Right forelimb (tissue), 1 donor: ENCODE results near the gene ABCG8.

Experiments
- DNase-seq: peaks from one replicate; pipeline ENCODE4 v3.0.0-alpha.2; 2018

The ABCG8 gene

GRCh38 chr2:43826305-43827250 is 12.2 kb upstream of the ABCG8 start:
- DNase-seq, result no peak

GRCh38 chr2:43831543-43832294 is 7.1 kb upstream of the ABCG8 start:
- DNase-seq, result peak; percentile 51

- DNase-seq, result no peak
Measured at GRCh38 chr2:43832457-43832856, 6.3 kb upstream of the ABCG8 start.

GRCh38 chr2:43837033-43837432 is 1.7 kb upstream of the ABCG8 start:
- DNase-seq, result no peak

- no peak for DNase-seq
Measured at GRCh38 chr2:43837831-43838559, 776 bp upstream of the ABCG8 start.

- DNase-seq, result no peak
Measured at GRCh38 chr2:43839776-43840564, 1.2 kb downstream of the ABCG8 start.

GRCh38 chr2:43840965-43841364 is 2.2 kb downstream of the ABCG8 start:
- no peak for DNase-seq

GRCh38 chr2:43841949-43842865 is 3.4 kb downstream of the ABCG8 start:
- DNase-seq, result no peak

- no peak for DNase-seq
Measured at GRCh38 chr2:43842866-43843226, 4.1 kb downstream of the ABCG8 start.

GRCh38 chr2:43845181-43845580 is 6.4 kb downstream of the ABCG8 start:
- no peak for DNase-seq

GRCh38 chr2:43846140-43846793 is 7.5 kb downstream of the ABCG8 start:
- DNase-seq, result no peak

- DNase-seq, result no peak
Measured at GRCh38 chr2:43848214-43848613, 9.4 kb downstream of the ABCG8 start.

GRCh38 chr2:43851011-43851980 is 12.5 kb downstream of the ABCG8 start:
- DNase-seq, result no peak

- no peak for DNase-seq
Measured at GRCh38 chr2:43852196-43852730, 13.5 kb downstream of the ABCG8 start.

GRCh38 chr2:43853141-43854081 is 14.6 kb downstream of the ABCG8 start:
- DNase-seq, result no peak

- no peak for DNase-seq
Measured at GRCh38 chr2:43854671-43855070, 15.9 kb downstream of the ABCG8 start.

GRCh38 chr2:43855292-43855691 is 16.5 kb downstream of the ABCG8 start:
- DNase-seq, result no peak

GRCh38 chr2:43872151-43872550 is 33.4 kb downstream of the ABCG8 start:
- no peak for DNase-seq
